ENCODE results near the gene CD200. TPM values are rescaled to one million over a fixed set of nuclear protein-coding genes. Genes with fewer than 3 reads are reported as not detected.
"Not testable (repeated sequence)": the region's sequence is repeated elsewhere in the genome, so short reads cannot be mapped to it uniquely, and the experiment has no call there.

CD200 gene
- total RNA-seq, 6 experiments from 2014 or later = 0.25 to 0.40 TPM; not detected in 4

DNA sequence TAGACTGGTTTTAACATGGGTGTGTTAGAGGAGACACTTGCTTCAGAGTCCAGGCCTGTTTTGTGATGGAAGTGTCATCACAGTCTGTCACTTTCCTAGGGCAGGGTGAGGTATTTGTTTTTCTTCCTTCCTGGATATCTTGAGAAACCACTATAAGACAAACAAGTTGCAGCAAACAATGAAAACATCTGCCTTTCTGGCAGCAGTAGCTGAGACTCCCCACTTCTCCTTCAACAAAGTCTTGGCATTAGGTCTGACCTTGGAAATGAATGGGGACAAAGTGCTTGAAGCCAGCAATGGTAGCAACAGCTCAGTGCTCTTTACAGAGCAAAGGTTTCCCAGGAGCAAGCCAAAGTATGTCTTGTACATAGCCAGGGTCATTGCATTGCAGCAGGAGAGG, 64.6 kb downstream of the CD200 start:
- TF ChIP-seq, protein P1, sequence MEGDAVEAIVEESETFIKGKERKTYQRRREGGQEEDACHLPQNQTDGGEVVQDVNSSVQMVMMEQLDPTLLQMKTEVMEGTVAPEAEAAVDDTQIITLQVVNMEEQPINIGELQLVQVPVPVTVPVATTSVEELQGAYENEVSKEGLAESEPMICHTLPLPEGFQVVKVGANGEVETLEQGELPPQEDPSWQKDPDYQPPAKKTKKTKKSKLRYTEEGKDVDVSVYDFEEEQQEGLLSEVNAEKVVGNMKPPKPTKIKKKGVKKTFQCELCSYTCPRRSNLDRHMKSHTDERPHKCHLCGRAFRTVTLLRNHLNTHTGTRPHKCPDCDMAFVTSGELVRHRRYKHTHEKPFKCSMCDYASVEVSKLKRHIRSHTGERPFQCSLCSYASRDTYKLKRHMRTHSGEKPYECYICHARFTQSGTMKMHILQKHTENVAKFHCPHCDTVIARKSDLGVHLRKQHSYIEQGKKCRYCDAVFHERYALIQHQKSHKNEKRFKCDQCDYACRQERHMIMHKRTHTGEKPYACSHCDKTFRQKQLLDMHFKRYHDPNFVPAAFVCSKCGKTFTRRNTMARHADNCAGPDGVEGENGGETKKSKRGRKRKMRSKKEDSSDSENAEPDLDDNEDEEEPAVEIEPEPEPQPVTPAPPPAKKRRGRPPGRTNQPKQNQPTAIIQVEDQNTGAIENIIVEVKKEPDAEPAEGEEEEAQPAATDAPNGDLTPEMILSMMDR (IDR thresholded peaks at IDR 0.05) = no peak
- TF ChIP-seq POLR2A (IDR thresholded peaks at IDR 0.05) = no peak
- H3K9me3 ChIP-seq = no peaks in the 10 kb centered on the region
- ATAC-seq (no peak), DNase-seq (no peak)
- no peak overlapping the region for H3K4me3 ChIP-seq
- no peaks in the 10 kb centered on the region for H3K4me1 ChIP-seq
- intact Hi-C loops (cut with DNase I) = no loop called here
- no peaks in the 10 kb centered on the region for H3K36me3 ChIP-seq
- no peak overlapping the region for H3K27ac ChIP-seq
- no peaks in the 10 kb centered on the region for H3K27me3 ChIP-seq

DNA sequence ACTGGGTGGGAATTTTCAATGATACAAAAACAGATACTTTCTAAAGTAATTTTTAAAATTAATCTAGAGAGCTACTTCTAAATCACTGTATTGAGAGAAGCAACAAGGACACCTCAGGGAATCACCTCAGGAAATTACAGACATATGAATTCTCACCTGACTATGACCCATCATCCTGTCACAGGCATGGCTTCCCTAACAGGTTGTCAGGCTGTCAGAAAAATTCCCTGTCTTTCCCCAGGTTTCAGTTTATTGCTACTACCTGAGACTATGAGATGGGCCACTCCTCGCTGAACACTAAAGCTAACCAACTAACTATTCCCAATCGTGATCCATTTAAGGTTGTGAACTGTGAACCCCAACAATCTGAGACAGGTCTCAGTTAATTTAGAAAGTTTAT, 66.1 kb downstream of the CD200 start:
- intact Hi-C loops (cut with DNase I) = no loop called here
- WGBS (ENCODE audit: insufficient coverage, low coverage, low lambda C conversion rate, missing lambda C conversion rate) = 71% methylated on average over 2 of the region's 2 CpGs
- Histone ChIP-seq H3K9me3 (no peaks in the 10 kb centered on the region), H3K27ac (no peak overlapping the region), H3K36me3 (no peaks in the 10 kb centered on the region), H3K27me3 (no peaks in the 10 kb centered on the region), H3K4me1 (no peaks in the 10 kb centered on the region), H3K4me3 (no peak overlapping the region)
- ATAC-seq (no peak), DNase-seq (no peak)
- no peak for TF ChIP-seq POLR2A (IDR thresholded peaks at IDR 0.05)
- TF ChIP-seq, protein P1 (IDR thresholded peaks at IDR 0.05) = no peak

DNA sequence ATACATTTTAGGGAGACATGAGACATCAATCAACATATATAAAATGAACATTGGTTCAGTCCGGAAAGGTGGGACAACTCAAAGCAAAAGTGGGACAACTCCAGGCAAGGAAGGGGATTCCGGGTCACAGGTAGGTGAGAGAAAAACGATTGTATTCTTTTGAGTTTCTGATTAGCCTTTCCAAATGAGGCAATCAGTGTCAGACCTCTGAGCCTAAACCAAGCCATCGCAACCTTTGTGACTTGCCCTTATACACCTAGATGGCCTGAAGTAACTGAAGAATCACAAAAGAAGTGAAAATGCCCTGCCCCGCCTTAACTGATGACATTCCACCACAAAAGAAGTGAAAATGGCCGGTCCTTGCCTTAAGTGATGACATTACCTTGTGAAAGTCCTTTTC, 66.6 kb downstream of the CD200 start:
- intact Hi-C loops (cut with DNase I); H3K27me3 ChIP-seq; H3K4me1 ChIP-seq; H3K4me3 ChIP-seq; ATAC-seq; DNase-seq; H3K9me3 ChIP-seq; H3K27ac ChIP-seq; H3K36me3 ChIP-seq: not testable (repeated sequence)
- WGBS (ENCODE audit: insufficient coverage, low coverage, low lambda C conversion rate, missing lambda C conversion rate) = 71% methylated on average over 3 of the region's 6 CpGs

DNA sequence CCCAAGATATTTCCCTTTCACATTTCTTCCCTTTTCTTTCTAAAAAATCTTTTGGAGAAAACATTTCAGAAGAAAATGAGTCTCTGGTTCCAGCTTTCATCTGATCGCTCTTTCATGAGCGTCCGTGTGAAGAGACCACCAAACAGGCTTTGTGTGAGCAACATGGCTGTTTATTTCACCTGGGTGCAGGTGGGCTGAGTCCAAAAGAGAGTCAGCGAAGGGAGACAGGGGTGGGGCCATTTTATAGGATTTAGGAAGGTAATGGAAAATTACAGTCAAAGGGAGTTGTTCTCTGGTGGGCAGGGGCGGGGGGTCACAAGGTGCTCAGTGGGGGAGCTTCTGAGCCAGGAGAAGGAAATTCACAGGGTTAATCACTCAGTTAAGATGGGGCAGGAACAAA, 67.4 kb downstream of the CD200 start:
- H3K9me3 ChIP-seq; H3K27me3 ChIP-seq; DNase-seq; H3K4me3 ChIP-seq; H3K27ac ChIP-seq; ATAC-seq; intact Hi-C loops (cut with DNase I); H3K4me1 ChIP-seq; H3K36me3 ChIP-seq: not testable (repeated sequence)
- WGBS (ENCODE audit: insufficient coverage, low coverage, low lambda C conversion rate, missing lambda C conversion rate) = 73% methylated on average over 5 of the region's 5 CpGs

DNA sequence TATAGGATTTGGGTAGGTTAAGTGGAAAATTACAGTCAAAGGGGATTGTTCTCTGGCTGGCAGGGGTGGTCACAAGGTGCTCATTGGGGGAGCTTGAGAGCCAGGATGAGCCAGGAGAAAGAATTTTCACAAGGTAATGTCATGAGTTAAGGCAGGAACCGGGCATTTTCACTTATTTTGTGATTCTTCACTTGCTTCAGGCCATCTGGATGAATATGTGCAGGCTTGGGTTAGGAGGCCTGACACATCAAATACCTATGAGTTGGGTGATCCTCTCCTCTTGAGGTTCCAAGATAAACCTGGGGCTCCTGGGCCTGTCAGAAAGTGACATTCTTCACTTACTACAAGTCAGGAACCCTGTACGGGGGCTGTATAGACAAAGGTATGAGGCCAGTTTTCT, 68.7 kb downstream of the CD200 start:
- DNase-seq (no peak), ATAC-seq (no peak)
- Histone ChIP-seq H3K27ac (no peak overlapping the region), H3K4me3 (no peak overlapping the region), H3K27me3 (no peaks in the 10 kb centered on the region), H3K9me3 (no peaks in the 10 kb centered on the region), H3K4me1 (no peaks in the 10 kb centered on the region), H3K36me3 (no peaks in the 10 kb centered on the region)
- 68% methylated on average over 2 of the region's 2 CpGs for WGBS (ENCODE audit: insufficient coverage, low coverage, low lambda C conversion rate, missing lambda C conversion rate)
- no peak for TF ChIP-seq POLR2A (IDR thresholded peaks at IDR 0.05)
- TF ChIP-seq, protein P1 (IDR thresholded peaks at IDR 0.05) = no peak
- intact Hi-C loops (cut with DNase I) = no loop called here

DNA sequence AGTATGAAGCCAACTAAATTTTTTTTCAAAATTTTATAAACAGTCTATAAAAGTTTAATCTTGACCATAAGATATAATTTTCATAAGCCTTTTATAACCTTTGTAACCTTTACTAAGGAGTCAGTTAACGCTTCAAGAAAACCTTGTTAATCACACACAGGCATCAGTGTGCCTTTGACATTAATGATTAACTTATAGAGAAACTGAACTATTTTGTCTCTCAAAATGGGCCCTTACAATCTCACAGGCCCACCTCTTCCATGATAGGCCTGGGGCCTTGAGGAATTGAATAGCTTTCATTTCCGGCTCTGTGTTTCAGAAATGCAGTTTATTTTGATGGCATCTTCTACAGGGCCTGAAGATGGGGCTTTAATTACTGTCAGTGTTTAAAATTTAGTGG, 70.1 kb downstream of the CD200 start:
- Histone ChIP-seq H3K36me3 (no peaks in the 10 kb centered on the region), H3K27ac (no peak overlapping the region), H3K9me3 (no peaks in the 10 kb centered on the region), H3K4me3 (no peak overlapping the region), H3K27me3 (no peaks in the 10 kb centered on the region), H3K4me1 (no peaks in the 10 kb centered on the region)
- WGBS (ENCODE audit: insufficient coverage, low coverage, low lambda C conversion rate, missing lambda C conversion rate) = 88% methylated on average over 2 of the region's 2 CpGs
- intact Hi-C loops (cut with DNase I) = no loop called here
- ATAC-seq = no peak
- TF ChIP-seq, protein P1 (IDR thresholded peaks at IDR 0.05) = no peak
- TF ChIP-seq POLR2A (IDR thresholded peaks at IDR 0.05) = no peak
- DNase-seq = no peak

DNA sequence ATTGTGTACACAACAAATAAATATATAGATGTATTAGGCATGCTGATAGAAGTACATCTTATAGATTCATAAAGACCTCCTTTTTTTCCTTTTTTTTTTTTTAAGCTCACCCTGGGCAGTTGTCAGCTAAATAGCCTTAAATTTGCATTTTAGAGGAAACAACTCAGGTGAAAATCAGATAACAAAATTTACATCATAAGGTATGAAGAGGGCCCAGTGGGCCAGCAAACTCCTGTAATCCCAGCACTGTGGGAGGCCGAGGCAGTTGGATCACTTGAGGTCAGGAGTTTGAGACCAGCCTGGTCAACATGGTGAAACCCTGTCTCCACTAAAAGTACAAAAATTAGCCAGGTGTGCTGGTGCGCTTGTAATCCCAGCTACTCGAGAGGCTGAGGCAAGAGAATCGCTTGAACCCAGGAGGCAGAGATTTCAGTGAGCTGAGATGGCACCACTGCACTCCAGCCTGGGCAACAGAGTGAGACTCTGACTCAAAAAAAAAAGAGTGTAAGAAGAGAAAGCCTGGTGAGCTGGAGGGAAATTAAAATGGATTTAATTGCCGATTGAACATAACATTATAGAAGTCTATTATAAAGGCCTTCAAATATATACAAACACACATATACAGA, 72.1 kb downstream of the CD200 start:
- DNase-seq; H3K27ac ChIP-seq; H3K4me3 ChIP-seq; H3K36me3 ChIP-seq; intact Hi-C loops (cut with DNase I); H3K9me3 ChIP-seq; H3K4me1 ChIP-seq; H3K27me3 ChIP-seq; ATAC-seq: not testable (repeated sequence)
- 77% methylated on average over 5 of the region's 5 CpGs for WGBS (ENCODE audit: insufficient coverage, low coverage, low lambda C conversion rate, missing lambda C conversion rate)

Measured in right lobe of liver (tissue), 6 donors.